Measurements from ENCODE around the gene ICE1.

GRCh38 chr5:5470933-5471332 is 48.5 kb downstream of the ICE1 start:
- no peak for TF ChIP-seq MXI1 (IDR thresholded peaks at IDR 0.05; ENCODE audit: borderline replicate concordance, low read depth, low read length)
- no peak for TF ChIP-seq CTCF (conservative IDR thresholded peaks at IDR 0.05; ENCODE audit: low read depth, low read length)
- no peak for TF ChIP-seq CEBPB (IDR thresholded peaks at IDR 0.05; ENCODE audit: low read depth, low read length)
- no peak for TF ChIP-seq RFX5 (IDR thresholded peaks at IDR 0.05; ENCODE audit: low read depth, low read length)
- no peak for TF ChIP-seq RAD21 (IDR thresholded peaks at IDR 0.05; ENCODE audit: low read length)
- TF ChIP-seq POLR2A (IDR thresholded peaks at IDR 0.05; ENCODE audit: low read depth, low read length): no peak
- TF ChIP-seq CHD1 (IDR thresholded peaks at IDR 0.05; ENCODE audit: low read depth, low read length): no peak
- no peak for TF ChIP-seq USF2 (IDR thresholded peaks at IDR 0.05; ENCODE audit: low read depth, low read length)
- peak; percentile 30 for TF ChIP-seq MAFK (IDR thresholded peaks at IDR 0.05; ENCODE audit: low read depth, low read length)
- TF ChIP-seq MAZ (IDR thresholded peaks at IDR 0.05; ENCODE audit: borderline replicate concordance, low read depth, low read length): no peak
- TF ChIP-seq NFE2L2 (IDR thresholded peaks at IDR 0.05; ENCODE audit: low read depth, low read length): no peak
